ENCODE data around the gene TRAPPC13. TPM values are rescaled to one million over a fixed set of nuclear protein-coding genes. Genes with fewer than 3 reads are reported as not detected.
"Not testable (repeated sequence)": the region's sequence is repeated elsewhere in the genome, so short reads cannot be mapped to it uniquely, and the experiment has no call there.

The TRAPPC13 gene
- total RNA-seq, 1 donor from 2014 or later: 21.7 TPM

- H3K36me3 Mint-ChIP-seq (ENCODE audit: low read depth): peaks cover 22% of the 10 kb centered on the region
- H3K9me3 Mint-ChIP-seq: no peaks in the 10 kb centered on the region
- H3K27ac Mint-ChIP-seq: no peak overlapping the region
- intact Hi-C loops (cut with micrococcal nuclease): no loop called here
- no peak for DNase-seq (ENCODE audit: low spot score)
- H3K4me1 Mint-ChIP-seq (ENCODE audit: low read depth): no peaks in the 10 kb centered on the region
- no peak overlapping the region for H3K4me3 Mint-ChIP-seq
- H3K27me3 Mint-ChIP-seq (ENCODE audit: insufficient read depth): no peaks in the 10 kb centered on the region
Measured at GRCh38 chr5:65640240-65640639, 15.4 kb downstream of the TRAPPC13 start.

GRCh38 chr5:65646938-65647337 is 22.1 kb downstream of the TRAPPC13 start:
- H3K4me1 Mint-ChIP-seq (ENCODE audit: low read depth): no peaks in the 10 kb centered on the region
- H3K27me3 Mint-ChIP-seq (ENCODE audit: insufficient read depth): no peaks in the 10 kb centered on the region
- H3K4me3 Mint-ChIP-seq: no peak overlapping the region
- peaks cover 13% of the 10 kb centered on the region for H3K36me3 Mint-ChIP-seq (ENCODE audit: low read depth)
- H3K9me3 Mint-ChIP-seq: no peaks in the 10 kb centered on the region
- DNase-seq (ENCODE audit: low spot score): no peak
- no peak overlapping the region for H3K27ac Mint-ChIP-seq
- intact Hi-C loops (cut with micrococcal nuclease): no loop called here

- no peak for DNase-seq (ENCODE audit: low spot score)
- intact Hi-C loops (cut with micrococcal nuclease): no loop called here
- Mint-ChIP-seq H3K27ac (no peak overlapping the region), H3K4me3 (no peak overlapping the region), H3K27me3 (ENCODE audit: insufficient read depth) (no peaks in the 10 kb centered on the region), H3K36me3 (ENCODE audit: low read depth) (peaks cover 13% of the 10 kb centered on the region), H3K9me3 (no peaks in the 10 kb centered on the region), H3K4me1 (ENCODE audit: low read depth) (no peaks in the 10 kb centered on the region)
Measured at GRCh38 chr5:65647941-65648340, 23.1 kb downstream of the TRAPPC13 start.

- DNase-seq (ENCODE audit: low spot score): no peak
- Mint-ChIP-seq H3K36me3 (ENCODE audit: low read depth) (peaks cover 18% of the 10 kb centered on the region), H3K4me1 (ENCODE audit: low read depth) (no peaks in the 10 kb centered on the region), H3K4me3 (no peak overlapping the region), H3K9me3 (no peaks in the 10 kb centered on the region), H3K27ac (no peak overlapping the region), H3K27me3 (ENCODE audit: insufficient read depth) (no peaks in the 10 kb centered on the region)
- intact Hi-C loops (cut with micrococcal nuclease): no loop called here
Measured at GRCh38 chr5:65651144-65651543, 26.3 kb downstream of the TRAPPC13 start.

- Mint-ChIP-seq H3K4me1 (ENCODE audit: low read depth) (no peaks in the 10 kb centered on the region), H3K9me3 (no peaks in the 10 kb centered on the region), H3K27ac (no peak overlapping the region), H3K4me3 (no peak overlapping the region), H3K36me3 (ENCODE audit: low read depth) (peaks cover 11% of the 10 kb centered on the region), H3K27me3 (ENCODE audit: insufficient read depth) (no peaks in the 10 kb centered on the region)
- no peak for DNase-seq (ENCODE audit: low spot score)
- intact Hi-C loops (cut with micrococcal nuclease): no loop called here
Measured at GRCh38 chr5:65654713-65655112, 29.9 kb downstream of the TRAPPC13 start.

- no peak for DNase-seq (ENCODE audit: low spot score)
- peaks cover 17% of the 10 kb centered on the region for H3K36me3 Mint-ChIP-seq (ENCODE audit: low read depth)
- no peaks in the 10 kb centered on the region for H3K9me3 Mint-ChIP-seq
- no peak overlapping the region for H3K4me3 Mint-ChIP-seq
- H3K27ac Mint-ChIP-seq: no peak overlapping the region
- peaks cover 9% of the 10 kb centered on the region for H3K4me1 Mint-ChIP-seq (ENCODE audit: low read depth)
- intact Hi-C loops (cut with micrococcal nuclease): no loop called here
- H3K27me3 Mint-ChIP-seq (ENCODE audit: insufficient read depth): no peaks in the 10 kb centered on the region
Measured at GRCh38 chr5:65663804-65664521, 39.1 kb downstream of the TRAPPC13 start.

- Mint-ChIP-seq H3K27me3 (ENCODE audit: insufficient read depth) (no peaks in the 10 kb centered on the region), H3K4me3 (no peak overlapping the region), H3K36me3 (ENCODE audit: low read depth) (peaks cover 20% of the 10 kb centered on the region), H3K9me3 (no peaks in the 10 kb centered on the region), H3K4me1 (ENCODE audit: low read depth) (peaks cover 8% of the 10 kb centered on the region), H3K27ac (no peak overlapping the region)
- no peak for DNase-seq (ENCODE audit: low spot score)
- intact Hi-C loops (cut with micrococcal nuclease): no loop called here
Measured at GRCh38 chr5:65668696-65669095, 43.9 kb downstream of the TRAPPC13 start.

GRCh38 chr5:65672796-65673195 is 48.0 kb downstream of the TRAPPC13 start:
- peaks cover 31% of the 10 kb centered on the region for H3K36me3 Mint-ChIP-seq (ENCODE audit: low read depth)
- no peak overlapping the region for H3K4me3 Mint-ChIP-seq
- H3K9me3 Mint-ChIP-seq: no peaks in the 10 kb centered on the region
- no peak for DNase-seq (ENCODE audit: low spot score)
- no peaks in the 10 kb centered on the region for H3K27me3 Mint-ChIP-seq (ENCODE audit: insufficient read depth)
- H3K27ac Mint-ChIP-seq: no peak overlapping the region
- intact Hi-C loops (cut with micrococcal nuclease): no loop called here
- H3K4me1 Mint-ChIP-seq (ENCODE audit: low read depth): peaks cover 12% of the 10 kb centered on the region

- Mint-ChIP-seq H3K9me3 (no peaks in the 10 kb centered on the region), H3K27me3 (ENCODE audit: insufficient read depth) (no peaks in the 10 kb centered on the region), H3K4me1 (ENCODE audit: low read depth) (peaks cover 12% of the 10 kb centered on the region), H3K27ac (no peak overlapping the region), H3K36me3 (ENCODE audit: low read depth) (peaks cover 39% of the 10 kb centered on the region), H3K4me3 (no peak overlapping the region)
- intact Hi-C loops (cut with micrococcal nuclease): no loop called here
- DNase-seq (ENCODE audit: low spot score): no peak
Measured at GRCh38 chr5:65674749-65675148, 49.9 kb downstream of the TRAPPC13 start.

- peaks cover 46% of the 10 kb centered on the region for H3K36me3 Mint-ChIP-seq (ENCODE audit: low read depth)
- H3K4me1 Mint-ChIP-seq (ENCODE audit: low read depth): peaks cover 12% of the 10 kb centered on the region
- intact Hi-C loops (cut with micrococcal nuclease); H3K27me3 Mint-ChIP-seq (ENCODE audit: insufficient read depth); H3K27ac Mint-ChIP-seq; H3K9me3 Mint-ChIP-seq; H3K4me3 Mint-ChIP-seq; DNase-seq (ENCODE audit: low spot score): not testable (repeated sequence)
Measured at GRCh38 chr5:65676056-65676455, 51.2 kb downstream of the TRAPPC13 start.

- H3K36me3 Mint-ChIP-seq (ENCODE audit: low read depth): peaks cover 35% of the 10 kb centered on the region
- H3K4me3 Mint-ChIP-seq: no peak overlapping the region
- H3K4me1 Mint-ChIP-seq (ENCODE audit: low read depth): peaks cover 4% of the 10 kb centered on the region
- intact Hi-C loops (cut with micrococcal nuclease): no loop called here
- H3K9me3 Mint-ChIP-seq: no peaks in the 10 kb centered on the region
- no peaks in the 10 kb centered on the region for H3K27me3 Mint-ChIP-seq (ENCODE audit: insufficient read depth)
- DNase-seq (ENCODE audit: low spot score): no peak
- H3K27ac Mint-ChIP-seq: no peak overlapping the region
Measured at GRCh38 chr5:65682148-65682547, 57.3 kb downstream of the TRAPPC13 start.

- H3K27ac Mint-ChIP-seq: no peak overlapping the region
- DNase-seq (ENCODE audit: low spot score): no peak
- intact Hi-C loops (cut with micrococcal nuclease): no loop called here
- H3K27me3 Mint-ChIP-seq (ENCODE audit: insufficient read depth): no peaks in the 10 kb centered on the region
- no peaks in the 10 kb centered on the region for H3K9me3 Mint-ChIP-seq
- H3K4me1 Mint-ChIP-seq (ENCODE audit: low read depth): no peaks in the 10 kb centered on the region
- H3K36me3 Mint-ChIP-seq (ENCODE audit: low read depth): peaks cover 9% of the 10 kb centered on the region
- no peak overlapping the region for H3K4me3 Mint-ChIP-seq
Measured at GRCh38 chr5:65693121-65693520, 68.3 kb downstream of the TRAPPC13 start.

- H3K4me1 Mint-ChIP-seq (ENCODE audit: low read depth): no peaks in the 10 kb centered on the region
- no peaks in the 10 kb centered on the region for H3K27me3 Mint-ChIP-seq (ENCODE audit: insufficient read depth)
- H3K36me3 Mint-ChIP-seq (ENCODE audit: low read depth): peaks cover 19% of the 10 kb centered on the region
- intact Hi-C loops (cut with micrococcal nuclease): no loop called here
- no peak for DNase-seq (ENCODE audit: low spot score)
- H3K4me3 Mint-ChIP-seq: no peak overlapping the region
- no peak overlapping the region for H3K27ac Mint-ChIP-seq
- H3K9me3 Mint-ChIP-seq: no peaks in the 10 kb centered on the region
Measured at GRCh38 chr5:65695162-65695755, 70.4 kb downstream of the TRAPPC13 start.

All from activated T-helper 1 cell treated with anti-CD3 and anti-CD28 coated beads, Interleukin-12 subunit alpha, Interleukin-12 subunit beta, Interleukin-2, Interleukin-4 antibody, amounts not matched to agents 30 ng/mL and 10 ng/mL and 1 ng/mL, durations not matched to agents 14 hours and 24 hours and 36 hours (primary cell).